Measurements from ENCODE around the gene GOLM1.

Gene GOLM1

GRCh38 chr9:86042199-86042978 is 57.0 kb downstream of the GOLM1 start:
- Mint-ChIP-seq H3K27ac (no peak overlapping the region), H3K36me3 (no peaks in the 10 kb centered on the region), H3K4me1 (ENCODE audit: low read depth) (no peaks in the 10 kb centered on the region), H3K4me3 (no peak overlapping the region), H3K27me3 (no peaks in the 10 kb centered on the region), H3K9me3 (ENCODE audit: low read depth) (no peaks in the 10 kb centered on the region)

GRCh38 chr9:86041311-86041741 is 58.0 kb downstream of the GOLM1 start:
- H3K27me3 Mint-ChIP-seq, result no peaks in the 10 kb centered on the region
- H3K4me3 Mint-ChIP-seq, result no peak overlapping the region
- no peaks in the 10 kb centered on the region for H3K36me3 Mint-ChIP-seq
- no peak overlapping the region for H3K27ac Mint-ChIP-seq
- H3K9me3 Mint-ChIP-seq (ENCODE audit: low read depth), result no peaks in the 10 kb centered on the region
- no peaks in the 10 kb centered on the region for H3K4me1 Mint-ChIP-seq (ENCODE audit: low read depth)

GRCh38 chr9:86040861-86041155 is 58.5 kb downstream of the GOLM1 start:
- Mint-ChIP-seq H3K36me3 (no peaks in the 10 kb centered on the region), H3K27me3 (no peaks in the 10 kb centered on the region), H3K27ac (no peak overlapping the region), H3K9me3 (ENCODE audit: low read depth) (no peaks in the 10 kb centered on the region), H3K4me1 (ENCODE audit: low read depth) (no peaks in the 10 kb centered on the region), H3K4me3 (no peak overlapping the region)

GRCh38 chr9:86039991-86040860 is 59.1 kb downstream of the GOLM1 start:
- Mint-ChIP-seq H3K27me3 (no peaks in the 10 kb centered on the region), H3K4me3 (no peak overlapping the region), H3K9me3 (ENCODE audit: low read depth) (no peaks in the 10 kb centered on the region), H3K4me1 (ENCODE audit: low read depth) (no peaks in the 10 kb centered on the region), H3K27ac (no peak overlapping the region), H3K36me3 (no peaks in the 10 kb centered on the region)

- no peak overlapping the region for H3K27ac Mint-ChIP-seq
- H3K4me1 Mint-ChIP-seq (ENCODE audit: low read depth), result no peaks in the 10 kb centered on the region
Measured at GRCh38 chr9:86036555-86036954, 62.8 kb downstream of the GOLM1 start.

GRCh38 chr9:86035827-86036440 is 63.4 kb downstream of the GOLM1 start:
- Mint-ChIP-seq H3K4me3 (no peak overlapping the region), H3K27me3 (no peaks in the 10 kb centered on the region), H3K9me3 (ENCODE audit: low read depth) (no peaks in the 10 kb centered on the region), H3K4me1 (ENCODE audit: low read depth) (no peaks in the 10 kb centered on the region), H3K36me3 (peaks cover 7% of the 10 kb centered on the region), H3K27ac (no peak overlapping the region)

More at GRCh38 chr9:86036555-86036954, 62.8 kb downstream of the GOLM1 start:
- H3K36me3 Mint-ChIP-seq, result peaks cover 7% of the 10 kb centered on the region
- no peak overlapping the region for H3K4me3 Mint-ChIP-seq
- H3K27me3 Mint-ChIP-seq, result no peaks in the 10 kb centered on the region
- H3K9me3 Mint-ChIP-seq (ENCODE audit: low read depth), result no peaks in the 10 kb centered on the region

GRCh38 chr9:86034863-86035734 is 64.3 kb downstream of the GOLM1 start:
- no peak overlapping the region for H3K4me3 Mint-ChIP-seq
- no peaks in the 10 kb centered on the region for H3K4me1 Mint-ChIP-seq (ENCODE audit: low read depth)
- no peaks in the 10 kb centered on the region for H3K27me3 Mint-ChIP-seq
- H3K27ac Mint-ChIP-seq, result no peak overlapping the region
- H3K36me3 Mint-ChIP-seq, result peaks cover 7% of the 10 kb centered on the region
- no peaks in the 10 kb centered on the region for H3K9me3 Mint-ChIP-seq (ENCODE audit: low read depth)

- Mint-ChIP-seq H3K4me3 (no peak overlapping the region), H3K27ac (no peak overlapping the region), H3K27me3 (no peaks in the 10 kb centered on the region), H3K9me3 (ENCODE audit: low read depth) (peaks cover 4% of the 10 kb centered on the region), H3K36me3 (peaks cover 22% of the 10 kb centered on the region), H3K4me1 (ENCODE audit: low read depth) (peaks cover 9% of the 10 kb centered on the region)
Measured at GRCh38 chr9:86027767-86028166, 71.6 kb downstream of the GOLM1 start.

GRCh38 chr9:86022687-86023266 is 76.6 kb downstream of the GOLM1 start:
- Mint-ChIP-seq H3K4me1 (ENCODE audit: low read depth) (peaks cover 34% of the 10 kb centered on the region), H3K27ac (peak overlapping the region; percentile 86), H3K9me3 (ENCODE audit: low read depth) (no peaks in the 10 kb centered on the region), H3K36me3 (peaks cover 26% of the 10 kb centered on the region), H3K27me3 (no peaks in the 10 kb centered on the region), H3K4me3 (peak overlapping the region; percentile 62)

GRCh38 chr9:86021166-86021565 is 78.2 kb downstream of the GOLM1 start:
- Mint-ChIP-seq H3K4me1 (ENCODE audit: low read depth) (peaks cover 34% of the 10 kb centered on the region), H3K27me3 (no peaks in the 10 kb centered on the region), H3K9me3 (ENCODE audit: low read depth) (no peaks in the 10 kb centered on the region), H3K27ac (peak overlapping the region; percentile 86), H3K4me3 (no peak overlapping the region), H3K36me3 (peaks cover 24% of the 10 kb centered on the region)

GRCh38 chr9:86020731-86021130 is 78.6 kb downstream of the GOLM1 start:
- H3K27ac Mint-ChIP-seq, result peak overlapping the region; percentile 86
- H3K4me1 Mint-ChIP-seq (ENCODE audit: low read depth), result peaks cover 34% of the 10 kb centered on the region
- H3K9me3 Mint-ChIP-seq (ENCODE audit: low read depth), result no peaks in the 10 kb centered on the region
- no peaks in the 10 kb centered on the region for H3K27me3 Mint-ChIP-seq
- no peak overlapping the region for H3K4me3 Mint-ChIP-seq
- peaks cover 24% of the 10 kb centered on the region for H3K36me3 Mint-ChIP-seq

- no peak overlapping the region for H3K27ac Mint-ChIP-seq
- peaks cover 20% of the 10 kb centered on the region for H3K36me3 Mint-ChIP-seq
- no peak overlapping the region for H3K4me3 Mint-ChIP-seq
- H3K9me3 Mint-ChIP-seq (ENCODE audit: low read depth), result peaks cover 4% of the 10 kb centered on the region
- H3K27me3 Mint-ChIP-seq, result no peaks in the 10 kb centered on the region
- no peaks in the 10 kb centered on the region for H3K4me1 Mint-ChIP-seq (ENCODE audit: low read depth)
Measured at GRCh38 chr9:86009133-86009532, 90.2 kb downstream of the GOLM1 start.

- Mint-ChIP-seq H3K27ac (no peak overlapping the region), H3K4me3 (no peak overlapping the region), H3K27me3 (no peaks in the 10 kb centered on the region), H3K4me1 (ENCODE audit: low read depth) (no peaks in the 10 kb centered on the region), H3K36me3 (peaks cover 44% of the 10 kb centered on the region), H3K9me3 (ENCODE audit: low read depth) (peaks cover 4% of the 10 kb centered on the region)
Measured at GRCh38 chr9:86005253-86005775, 94.0 kb downstream of the GOLM1 start.

- Mint-ChIP-seq H3K9me3 (ENCODE audit: low read depth) (no peaks in the 10 kb centered on the region), H3K27ac (no peak overlapping the region), H3K4me3 (no peak overlapping the region), H3K27me3 (no peaks in the 10 kb centered on the region), H3K4me1 (ENCODE audit: low read depth) (no peaks in the 10 kb centered on the region), H3K36me3 (peaks cover 25% of the 10 kb centered on the region)
Measured at GRCh38 chr9:85995599-85995998, 103.8 kb downstream of the GOLM1 start.

Data from activated naive CD8-positive, alpha-beta T cell (primary cell).